ENCODE results near the gene EYS. TPM values are rescaled to one million over a fixed set of nuclear protein-coding genes. Genes with fewer than 3 reads are reported as not detected.

Gene EYS
- total and polyA plus RNA-seq, 2 of the 13 experiments (the other 11 are each of a cell fraction or from before 2014, with no cell fraction given) = 0.04 to 0.07 TPM

DNA sequence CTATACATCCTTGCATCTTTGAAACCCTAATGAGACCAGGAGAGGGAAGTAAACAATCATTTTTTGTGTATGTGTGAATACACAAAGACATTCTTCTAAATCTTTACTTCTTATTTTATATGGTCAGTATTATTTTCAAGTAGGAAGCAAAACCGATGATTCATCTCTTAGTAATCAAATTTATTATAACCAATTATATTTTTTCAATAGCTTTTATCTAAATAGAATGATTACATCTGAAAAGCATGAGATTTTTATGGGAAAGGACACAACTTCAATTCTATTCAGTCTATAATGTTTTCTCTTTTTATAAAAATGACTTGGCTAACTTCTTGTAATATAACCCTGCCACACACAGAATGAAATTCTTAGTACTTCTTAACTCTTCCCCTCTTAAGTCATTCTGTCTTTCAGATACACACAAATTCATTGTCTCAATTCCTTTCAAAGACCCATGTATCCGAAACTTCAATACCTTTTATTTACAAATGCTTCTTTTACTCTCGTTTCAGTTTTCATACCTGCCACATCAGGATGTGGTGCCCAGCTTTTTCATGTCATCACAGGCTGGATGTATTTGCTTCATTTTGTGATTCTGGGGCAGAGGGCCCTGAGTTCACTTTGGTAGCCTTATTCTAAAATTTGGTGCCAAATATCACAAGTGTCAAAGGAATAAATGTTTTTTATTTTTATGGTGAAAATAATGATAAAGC, 1844.4 kb downstream of the EYS start:
- Histone ChIP-seq H3K9ac (ENCODE audit: insufficient read depth, low read depth, low read length) (no peak overlapping the region), H4K20me1 (ENCODE audit: insufficient read depth, low read length) (no peaks in the 10 kb centered on the region), H3K27me3 (ENCODE audit: control insufficient read depth in 1 of 2, insufficient read depth in 2 of 2, low read length in 2 of 2) (no peaks in the 10 kb centered on the region; a peak in 1 of 5 replicates), H2AFZ (ENCODE audit: low read length) (no peak overlapping the region), H3K9me3 (ENCODE audit: low read length) (no peaks in the 10 kb centered on the region), H3K79me2 (ENCODE audit: insufficient read depth, low read length) (no peaks in the 10 kb centered on the region), H3K4me2 (ENCODE audit: low read depth, low read length) (no peak overlapping the region), H3K27ac (ENCODE audit: extremely low read length, insufficient read depth, low read length) (no peak overlapping the region), H3K4me1 (ENCODE audit: insufficient read depth, low read length) (no peaks in the 10 kb centered on the region), H3K4me3 (replicated peaks in 1 of 3; ENCODE audit: insufficient read depth in 1 of 3, low read depth in 2 of 3, low read length in 3 of 3) (no peak overlapping the region), H3K36me3 (replicated peaks in 1 of 2; ENCODE audit: control insufficient read depth in 1 of 2, insufficient read depth in 2 of 2, low read length in 2 of 2) (no peaks in the 10 kb centered on the region)
- WGBS (ENCODE audit: low lambda C conversion rate) = 6% methylated on average over 3 of the region's 3 CpGs
- FAIRE-seq (no peak), ATAC-seq (no peak), DNase-seq (ENCODE audit: low spot score) (no peak)
- in situ Hi-C loops (cut with HindIII; ENCODE audit: extremely low pct_ligation_motif_present, low pct_unique_long_range_greater_than_20kb) (no loop called here), intact Hi-C loops (cut with micrococcal nuclease; ENCODE audit: unreplicated experiment) (no loop called here)
- no TSS peak for BruUV-seq (replicated peaks)
- ChIA-PET CTCF (ENCODE audit: low intra/inter-chr PET ratio, low total read pairs) (no interaction called here), POLR2A (no interaction called here)
- TF ChIP-seq POLR2G (IDR thresholded peaks at IDR 0.05; ENCODE audit: low read depth, low read length) (no peak), ZNF138 (CRISPR knock-in tag; IDR thresholded peaks at IDR 0.05; ENCODE audit: low read depth) (no peak), SP4 (CRISPR knock-in tag; IDR thresholded peaks at IDR 0.05) (no peak), KLF11 (CRISPR knock-in tag; IDR thresholded peaks at IDR 0.05) (no peak), MEIS1 (CRISPR knock-in tag; IDR thresholded peaks at IDR 0.05; ENCODE audit: borderline replicate concordance) (no peak), SAP130 (CRISPR knock-in tag; IDR thresholded peaks at IDR 0.05; ENCODE audit: low read depth) (no peak), MED1 (CRISPR knock-in tag; IDR thresholded peaks at IDR 0.05) (no peak)

DNA sequence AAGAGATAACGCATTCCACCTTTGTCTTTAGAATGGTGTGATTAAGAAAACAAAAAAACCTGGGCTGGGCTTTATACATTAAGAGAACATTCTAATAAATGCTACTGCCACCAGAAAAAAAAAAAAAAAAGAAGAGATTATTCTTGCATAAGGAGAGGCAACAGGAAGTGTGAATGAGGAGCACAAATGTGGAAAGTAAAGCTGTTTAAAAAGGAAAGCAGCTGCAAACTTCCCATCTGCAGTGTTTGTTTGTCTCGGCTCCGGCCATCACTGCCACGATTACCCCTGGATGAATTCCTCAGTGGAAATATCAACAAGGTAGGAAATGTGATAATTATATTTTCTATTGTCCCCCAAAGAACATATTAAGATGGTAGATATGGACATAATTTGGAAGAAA, 1847.5 kb downstream of the EYS start:
- Histone ChIP-seq H3K9me3 (ENCODE audit: low read length) (no peaks in the 10 kb centered on the region), H4K20me1 (ENCODE audit: insufficient read depth, low read length) (no peaks in the 10 kb centered on the region), H3K4me2 (ENCODE audit: low read depth, low read length) (no peak overlapping the region), H3K36me3 (replicated peaks in 1 of 2; ENCODE audit: control insufficient read depth in 1 of 2, insufficient read depth in 2 of 2, low read length in 2 of 2) (no peaks in the 10 kb centered on the region), H3K27me3 (ENCODE audit: control insufficient read depth in 1 of 2, insufficient read depth in 2 of 2, low read length in 2 of 2) (no peaks in the 10 kb centered on the region; a peak in 1 of 5 replicates), H3K4me1 (ENCODE audit: insufficient read depth, low read length) (no peaks in the 10 kb centered on the region), H3K27ac (ENCODE audit: extremely low read length, insufficient read depth, low read length) (no peak overlapping the region), H3K79me2 (ENCODE audit: insufficient read depth, low read length) (no peaks in the 10 kb centered on the region), H2AFZ (ENCODE audit: low read length) (no peak overlapping the region), H3K4me3 (replicated peaks in 1 of 3; ENCODE audit: insufficient read depth in 1 of 3, low read depth in 2 of 3, low read length in 3 of 3) (no peak overlapping the region), H3K9ac (ENCODE audit: insufficient read depth, low read depth, low read length) (no peak overlapping the region)
- no peak for FAIRE-seq
- in situ Hi-C loops (cut with HindIII; ENCODE audit: extremely low pct_ligation_motif_present, low pct_unique_long_range_greater_than_20kb) (no loop called here), intact Hi-C loops (cut with micrococcal nuclease; ENCODE audit: unreplicated experiment) (no loop called here)
- ATAC-seq = no peak
- CTCF ChIA-PET (ENCODE audit: low intra/inter-chr PET ratio, low total read pairs) = no interaction called here
- BruUV-seq (replicated peaks) = no TSS peak
- 7% methylated on average over 4 of the region's 4 CpGs for WGBS (ENCODE audit: low lambda C conversion rate)
- DNase-seq (ENCODE audit: low spot score) = no peak
- POLR2A ChIA-PET = no interaction called here
- no peak for TF ChIP-seq RORA (CRISPR knock-in tag; IDR thresholded peaks at IDR 0.05)
- no peak for TF ChIP-seq SMAD3 (CRISPR knock-in tag; IDR thresholded peaks at IDR 0.05)
- no peak for TF ChIP-seq ZNF567 (CRISPR knock-in tag; IDR thresholded peaks at IDR 0.05; ENCODE audit: borderline replicate concordance)
- no peak for TF ChIP-seq NONO (IDR thresholded peaks at IDR 0.05)
- TF ChIP-seq NONO (CRISPR knock-in tag; conservative IDR thresholded peaks at IDR 0.05) = no peak
- TF ChIP-seq FOXP4 (CRISPR knock-in tag; IDR thresholded peaks at IDR 0.05) = no peak
- TF ChIP-seq, protein P1, sequence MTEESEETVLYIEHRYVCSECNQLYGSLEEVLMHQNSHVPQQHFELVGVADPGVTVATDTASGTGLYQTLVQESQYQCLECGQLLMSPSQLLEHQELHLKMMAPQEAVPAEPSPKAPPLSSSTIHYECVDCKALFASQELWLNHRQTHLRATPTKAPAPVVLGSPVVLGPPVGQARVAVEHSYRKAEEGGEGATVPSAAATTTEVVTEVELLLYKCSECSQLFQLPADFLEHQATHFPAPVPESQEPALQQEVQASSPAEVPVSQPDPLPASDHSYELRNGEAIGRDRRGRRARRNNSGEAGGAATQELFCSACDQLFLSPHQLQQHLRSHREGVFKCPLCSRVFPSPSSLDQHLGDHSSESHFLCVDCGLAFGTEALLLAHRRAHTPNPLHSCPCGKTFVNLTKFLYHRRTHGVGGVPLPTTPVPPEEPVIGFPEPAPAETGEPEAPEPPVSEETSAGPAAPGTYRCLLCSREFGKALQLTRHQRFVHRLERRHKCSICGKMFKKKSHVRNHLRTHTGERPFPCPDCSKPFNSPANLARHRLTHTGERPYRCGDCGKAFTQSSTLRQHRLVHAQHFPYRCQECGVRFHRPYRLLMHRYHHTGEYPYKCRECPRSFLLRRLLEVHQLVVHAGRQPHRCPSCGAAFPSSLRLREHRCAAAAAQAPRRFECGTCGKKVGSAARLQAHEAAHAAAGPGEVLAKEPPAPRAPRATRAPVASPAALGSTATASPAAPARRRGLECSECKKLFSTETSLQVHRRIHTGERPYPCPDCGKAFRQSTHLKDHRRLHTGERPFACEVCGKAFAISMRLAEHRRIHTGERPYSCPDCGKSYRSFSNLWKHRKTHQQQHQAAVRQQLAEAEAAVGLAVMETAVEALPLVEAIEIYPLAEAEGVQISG (CRISPR knock-in tag; IDR thresholded peaks at IDR 0.05) = no peak
- TF ChIP-seq SRSF1 (optimal IDR thresholded peaks at IDR 0.05; ENCODE audit: low read depth, low read length) = no peak
- TF ChIP-seq IRF2 (CRISPR knock-in tag; IDR thresholded peaks at IDR 0.05) = no peak

Measured in HepG2 (cell line).